C1 segment of cervical spinal cord (tissue), 14 donors: ENCODE measurements around the gene TMEM209.
"Not testable (repeated sequence)": the region's sequence is repeated elsewhere in the genome, so short reads cannot be mapped to it uniquely, and the experiment has no call there.

Experiments used
- DNase-seq, 14 donors: peaks; one replicate each; lab custom pipeline; 2025; lab: John Stamatoyannopoulos, UW

The TMEM209 gene

DNA sequence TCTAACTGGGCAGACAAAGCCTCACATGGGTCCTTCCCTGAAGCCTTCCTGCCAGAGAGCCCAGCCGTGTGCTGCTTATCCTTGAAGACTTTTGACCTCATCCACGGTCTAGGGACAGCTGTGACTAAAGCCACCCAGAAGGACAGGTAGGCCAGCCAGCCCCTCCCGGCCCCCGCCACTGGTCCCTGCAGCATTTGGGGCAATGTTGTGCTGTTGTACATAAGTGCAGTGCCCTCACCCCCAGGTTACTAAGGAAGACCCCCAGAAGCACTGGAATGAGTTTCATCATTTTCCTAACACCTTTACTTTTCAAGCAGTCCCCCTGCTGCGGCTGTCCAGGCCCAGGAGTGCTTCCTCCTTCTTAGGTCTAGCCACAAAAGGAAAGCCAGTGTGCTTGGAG is 43.0 kb downstream of the TMEM209 start:
- no peak for DNase-seq

GRCh38 chr7:130160455-130160854 is 44.8 kb downstream of the TMEM209 start:
- no peak for DNase-seq

DNA sequence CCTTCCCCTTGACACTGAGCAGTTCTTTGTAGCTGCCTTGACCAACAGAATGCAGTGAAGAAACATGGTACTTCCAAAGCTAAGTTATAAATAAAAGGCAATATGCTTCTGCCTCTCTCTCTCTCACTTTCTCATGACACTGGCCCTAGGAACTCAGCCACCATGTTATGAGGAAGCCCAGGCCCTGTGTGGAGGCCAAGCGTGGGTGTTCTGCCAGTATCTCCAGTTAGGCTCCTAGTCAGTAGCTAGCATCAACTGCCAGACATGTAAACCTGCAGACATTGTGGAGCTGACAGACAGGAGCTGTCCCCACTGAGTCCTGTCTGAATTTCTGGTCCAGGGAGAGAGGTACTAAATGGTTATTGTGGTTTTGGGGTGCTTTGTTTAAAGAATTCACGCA is 45.2 kb downstream of the TMEM209 start:
- DNase-seq: no peak

DNA sequence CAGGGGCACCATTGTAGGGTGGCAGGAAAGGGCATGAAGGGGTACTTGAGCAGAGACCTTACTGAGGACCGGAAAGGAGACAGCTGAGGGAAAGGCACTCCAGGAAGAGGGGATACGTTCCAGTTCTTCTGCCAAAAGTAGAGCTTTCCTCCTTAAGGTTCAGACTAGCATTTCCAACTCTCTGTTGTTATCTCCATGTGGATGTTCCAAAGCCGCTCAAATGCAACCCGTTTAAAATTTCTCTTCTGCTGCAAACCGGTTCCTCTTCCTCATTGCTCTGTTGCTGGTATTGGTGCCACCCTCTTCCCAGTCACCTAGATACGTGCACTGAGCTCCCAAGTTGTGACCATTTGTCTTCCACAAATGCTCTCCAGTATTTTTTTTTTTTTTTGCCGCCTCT is 47.5 kb downstream of the TMEM209 start:
- DNase-seq: no peak

DNA sequence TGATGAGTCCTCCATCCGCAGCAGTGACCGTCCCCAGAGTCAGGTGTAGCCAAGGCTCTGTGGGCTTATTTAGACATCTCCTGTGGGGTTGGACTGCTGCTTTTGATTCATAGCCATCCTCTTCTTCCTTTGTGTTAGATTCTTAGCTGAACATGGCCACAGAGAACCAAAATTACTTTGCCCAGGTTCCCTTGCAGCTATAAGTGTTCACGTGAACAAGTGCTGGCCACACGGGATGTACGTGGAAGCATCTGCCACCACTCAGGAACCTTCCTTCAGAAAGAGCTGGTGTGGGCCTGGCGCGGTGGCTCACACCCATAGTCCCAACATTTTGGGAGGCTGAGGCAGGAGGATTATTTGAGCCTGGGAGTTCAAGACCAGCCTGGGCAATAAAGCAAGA is 49.1 kb downstream of the TMEM209 start:
- no peak for DNase-seq

DNA sequence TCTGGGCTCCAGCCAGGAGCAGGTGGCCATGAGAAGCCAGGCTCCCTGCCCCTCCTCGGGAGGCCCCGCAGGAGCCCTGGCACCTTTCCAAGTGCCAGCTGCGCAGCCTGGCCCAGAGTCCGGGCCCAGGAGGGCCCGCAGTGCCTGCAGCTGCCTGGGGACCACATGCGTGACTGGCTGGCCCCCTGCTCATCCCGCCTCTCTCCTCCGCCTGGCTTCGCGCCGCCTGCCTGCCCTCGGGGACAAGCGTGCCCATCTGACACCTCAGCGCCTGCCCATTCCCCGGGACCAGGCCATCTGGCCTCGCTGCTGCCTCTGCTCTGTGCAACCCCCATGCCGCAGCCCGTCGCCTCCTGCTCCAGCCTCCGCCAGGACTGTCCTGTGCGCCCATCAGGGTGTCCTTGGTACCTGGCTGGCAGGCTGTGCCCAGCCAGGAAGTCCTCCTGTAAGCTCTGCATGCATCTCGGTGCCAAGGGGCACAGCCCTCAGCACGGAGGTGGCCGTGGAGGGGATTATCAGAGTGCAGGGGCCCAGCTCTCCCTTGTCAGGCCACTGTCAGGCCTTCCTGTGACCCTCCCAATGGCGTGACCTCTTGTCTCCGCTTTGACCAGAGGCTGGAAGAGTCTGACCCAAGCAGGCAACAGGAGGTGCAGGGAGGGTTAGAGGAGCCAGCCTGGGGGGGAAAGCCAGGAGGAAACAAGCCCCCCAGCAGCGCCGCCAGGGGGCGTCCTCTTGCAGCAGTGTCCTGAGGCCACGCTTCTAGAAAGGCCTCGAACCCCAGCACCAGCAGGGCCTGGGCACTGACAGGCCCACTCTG is 50.5 kb downstream of the TMEM209 start:
- peak in 5 of 14 donors; percentile 7 to 96 (median 26) for DNase-seq

GRCh38 chr7:130154131-130154500 is 51.1 kb downstream of the TMEM209 start:
- DNase-seq: peak in 1 of 14 donors; percentile 89

GRCh38 chr7:130153211-130153908 is 51.8 kb downstream of the TMEM209 start:
- peak in 1 of 14 donors; percentile 59 for DNase-seq

GRCh38 chr7:130152493-130153210 is 52.6 kb downstream of the TMEM209 start:
- peak in 1 of 14 donors; percentile 22 for DNase-seq

DNA sequence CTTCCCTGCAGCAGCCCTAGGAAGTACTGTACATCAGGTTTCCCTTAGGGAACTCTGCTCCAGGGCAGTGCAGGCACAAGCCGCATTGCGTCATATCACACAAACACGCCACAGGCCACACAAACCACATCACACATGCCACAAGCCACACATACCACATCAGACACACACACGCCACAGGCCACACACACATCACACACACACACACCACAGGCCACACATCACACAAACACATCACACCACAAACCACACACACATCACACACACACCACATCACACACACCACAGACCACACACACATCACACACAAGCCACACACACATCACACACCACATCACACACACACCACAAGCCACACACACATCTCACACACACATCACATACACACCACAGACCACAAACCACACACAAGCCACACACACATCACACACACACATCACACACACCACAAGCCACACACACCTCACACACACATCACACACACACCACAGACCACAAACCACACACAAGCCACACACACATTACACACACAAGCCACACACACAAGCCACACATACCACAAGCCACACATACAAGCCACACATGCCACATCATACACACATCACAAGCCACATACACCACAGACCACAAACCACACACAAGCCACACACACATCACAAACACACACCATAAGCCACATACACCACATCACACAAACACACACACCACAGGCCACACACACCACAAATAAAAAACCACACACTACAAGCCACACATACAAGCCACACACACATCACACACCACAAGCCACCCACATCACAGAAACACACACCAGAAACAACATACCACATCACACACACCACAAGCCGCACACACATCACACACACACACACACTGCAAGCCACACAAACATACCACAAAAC is 53.4 kb downstream of the TMEM209 start:
- DNase-seq: no peak

DNA sequence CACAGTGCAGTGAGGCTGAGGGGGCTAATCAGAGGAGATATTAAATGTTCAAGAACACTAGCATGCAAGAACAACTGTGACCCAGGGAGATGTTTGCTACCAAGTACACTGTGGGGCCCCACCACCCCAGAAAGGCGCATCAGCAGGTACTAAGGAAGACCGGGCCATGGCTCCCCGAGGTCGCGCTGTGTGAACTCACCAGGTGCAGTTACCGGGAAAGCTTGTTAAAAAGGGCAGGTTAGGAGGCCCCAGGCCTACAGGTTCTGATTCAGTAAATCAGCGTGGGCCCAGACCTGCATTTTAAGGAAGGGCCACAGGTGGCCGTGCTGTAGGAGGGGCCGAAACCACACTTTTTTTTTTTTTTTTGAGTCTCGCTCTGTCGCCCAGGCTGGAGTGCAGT is 54.6 kb downstream of the TMEM209 start:
- DNase-seq: no peak

GRCh38 chr7:130149281-130150139 is 55.7 kb downstream of the TMEM209 start:
- peak in 1 of 14 donors; percentile 90 for DNase-seq

DNA sequence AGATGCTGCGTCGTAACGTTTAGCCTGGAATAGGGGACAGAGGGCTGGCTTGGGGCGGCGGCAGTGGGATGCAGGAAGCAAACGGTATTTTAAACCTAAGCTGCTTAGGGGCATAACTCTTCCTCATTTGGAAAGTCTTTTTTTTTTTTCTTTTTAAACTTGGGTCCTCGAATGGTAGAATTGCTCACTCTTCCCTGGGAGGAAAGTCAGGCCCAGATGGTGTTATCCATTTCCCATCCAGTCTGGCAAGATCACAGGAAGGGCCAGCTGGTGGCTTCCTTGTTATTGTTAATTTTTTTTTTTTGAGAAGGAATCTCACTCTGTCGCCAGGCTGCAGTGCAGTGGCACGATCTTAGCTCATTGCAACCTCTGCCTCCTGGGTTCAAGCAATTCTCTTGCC is 56.6 kb downstream of the TMEM209 start:
- peak in 1 of 14 donors; percentile 88 for DNase-seq

GRCh38 chr7:130147710-130148325 is 57.4 kb downstream of the TMEM209 start:
- DNase-seq: no peak

DNA sequence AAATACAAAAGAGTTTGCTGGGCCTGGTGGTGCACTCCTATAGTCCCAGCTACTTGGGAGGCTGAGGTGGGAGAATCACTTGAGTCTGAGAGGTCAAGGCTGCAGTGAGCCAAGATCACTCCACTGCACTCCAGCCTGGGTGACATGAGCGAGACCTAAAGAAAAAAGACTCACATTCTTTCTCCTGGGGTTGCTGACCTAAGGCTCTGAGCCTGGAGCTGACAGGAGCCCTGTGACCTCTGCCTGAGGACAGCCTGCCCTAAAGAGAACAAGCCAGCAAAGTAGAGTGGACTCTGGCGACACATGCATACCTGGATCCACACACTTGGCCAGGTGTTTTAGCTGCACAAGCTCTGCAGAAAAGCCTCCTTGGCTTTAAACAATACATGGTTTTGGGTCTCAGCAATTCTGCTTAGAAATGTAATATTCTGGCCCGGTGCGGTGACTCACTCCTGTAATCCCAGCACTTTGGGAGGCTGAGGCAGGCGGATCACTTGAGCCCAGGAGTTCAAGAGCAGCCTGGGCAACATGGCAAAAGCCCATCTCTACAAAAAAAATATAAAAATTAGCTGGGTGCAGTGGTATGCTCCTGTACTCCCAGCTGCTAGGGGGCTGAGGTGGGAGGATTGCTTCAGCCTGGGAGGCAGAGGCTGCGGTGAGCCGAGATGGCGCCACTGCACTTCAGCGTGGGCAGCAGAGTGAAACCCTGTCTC is 58.4 kb downstream of the TMEM209 start:
- DNase-seq: no peak

DNA sequence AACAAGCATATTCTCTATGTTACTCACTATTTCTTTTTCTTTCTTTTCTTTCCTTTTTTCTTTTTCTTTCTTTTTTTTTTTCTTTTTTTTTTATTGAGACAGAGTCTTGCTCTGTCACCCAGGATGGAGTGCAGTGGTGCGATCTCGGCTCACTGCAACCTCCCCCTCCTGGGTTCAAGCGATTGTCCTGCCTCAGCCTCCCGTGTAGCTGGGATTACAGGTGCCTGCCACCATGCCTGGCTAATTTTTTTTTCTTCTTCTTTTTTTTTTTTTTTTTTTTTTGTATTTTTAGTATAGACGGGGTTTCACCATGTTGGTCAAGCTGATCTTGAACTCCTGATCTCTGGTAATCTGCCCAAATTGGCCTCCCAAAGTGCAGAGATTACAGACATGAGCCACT is 59.1 kb downstream of the TMEM209 start:
- DNase-seq: not testable (repeated sequence)

GRCh38 chr7:130145424-130146100 is 59.6 kb downstream of the TMEM209 start:
- no peak for DNase-seq

GRCh38 chr7:130144312-130145171 is 60.7 kb downstream of the TMEM209 start:
- no peak for DNase-seq
